ENCODE measurements around the gene MAPK11. TPM values are rescaled to one million over a fixed set of nuclear protein-coding genes. Genes with fewer than 3 reads are reported as not detected.

Gene MAPK11
- total RNA-seq, 1 donor from 2014 or later, result not detected

DNA sequence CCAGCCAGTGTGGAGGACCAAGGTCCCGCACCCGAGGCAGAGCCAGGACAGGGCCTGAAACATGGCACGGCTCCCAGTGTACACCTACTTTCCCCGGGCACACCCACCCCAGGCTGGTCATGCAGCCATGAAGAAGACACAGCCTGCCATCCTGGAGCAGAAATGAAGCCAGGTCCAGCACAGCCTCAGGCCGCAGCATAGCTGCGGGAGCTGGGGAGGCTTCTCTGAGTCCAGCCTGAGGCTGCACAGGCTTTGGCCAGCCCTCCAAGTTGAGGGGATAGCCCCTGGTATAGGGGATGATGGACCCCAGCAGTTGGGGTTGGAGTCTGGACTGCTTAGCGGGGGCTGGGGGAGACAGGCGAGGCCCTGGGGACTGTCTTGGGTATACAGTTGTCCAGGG lies 16.2 kb downstream of the MAPK11 start:
- peaks cover 6% of the 10 kb centered on the region for H3K4me1 ChIP-seq
- no peak overlapping the region for H3K27ac ChIP-seq
- H3K4me1 Mint-ChIP-seq, result peaks cover 4% of the 10 kb centered on the region
- H3K27me3 Mint-ChIP-seq (ENCODE audit: insufficient read depth, low read depth), result peaks cover 6% of the 10 kb centered on the region
- H3K27ac Mint-ChIP-seq, result no peak overlapping the region
- no peak overlapping the region for H3K4me3 ChIP-seq
- no peak overlapping the region for H2AFZ ChIP-seq (replicated peaks)
- no peaks in the 10 kb centered on the region for H3K27me3 ChIP-seq
- no peaks in the 10 kb centered on the region for H3K36me3 Mint-ChIP-seq
- no peak overlapping the region for H3K9ac ChIP-seq
- no peak for DNase-seq (ENCODE audit: low spot score)
- H4K20me1 ChIP-seq (ENCODE audit: low read depth), result peaks cover 47% of the 10 kb centered on the region
- peaks cover 19% of the 10 kb centered on the region for H3F3A ChIP-seq (ENCODE audit: low read depth)
- H3K9me3 Mint-ChIP-seq, result no peaks in the 10 kb centered on the region
- H3K79me2 ChIP-seq (ENCODE audit: low read depth), result no peaks in the 10 kb centered on the region
- H3K4me3 Mint-ChIP-seq, result no peak overlapping the region
- H3K4me2 ChIP-seq, result no peak overlapping the region
- TF ChIP-seq EZH2 (IDR thresholded peaks at IDR 0.05), result no peak
- H3K9me3 ChIP-seq (ENCODE audit: low read depth), result no peaks in the 10 kb centered on the region
- H3K36me3 ChIP-seq, result no peaks in the 10 kb centered on the region

DNA sequence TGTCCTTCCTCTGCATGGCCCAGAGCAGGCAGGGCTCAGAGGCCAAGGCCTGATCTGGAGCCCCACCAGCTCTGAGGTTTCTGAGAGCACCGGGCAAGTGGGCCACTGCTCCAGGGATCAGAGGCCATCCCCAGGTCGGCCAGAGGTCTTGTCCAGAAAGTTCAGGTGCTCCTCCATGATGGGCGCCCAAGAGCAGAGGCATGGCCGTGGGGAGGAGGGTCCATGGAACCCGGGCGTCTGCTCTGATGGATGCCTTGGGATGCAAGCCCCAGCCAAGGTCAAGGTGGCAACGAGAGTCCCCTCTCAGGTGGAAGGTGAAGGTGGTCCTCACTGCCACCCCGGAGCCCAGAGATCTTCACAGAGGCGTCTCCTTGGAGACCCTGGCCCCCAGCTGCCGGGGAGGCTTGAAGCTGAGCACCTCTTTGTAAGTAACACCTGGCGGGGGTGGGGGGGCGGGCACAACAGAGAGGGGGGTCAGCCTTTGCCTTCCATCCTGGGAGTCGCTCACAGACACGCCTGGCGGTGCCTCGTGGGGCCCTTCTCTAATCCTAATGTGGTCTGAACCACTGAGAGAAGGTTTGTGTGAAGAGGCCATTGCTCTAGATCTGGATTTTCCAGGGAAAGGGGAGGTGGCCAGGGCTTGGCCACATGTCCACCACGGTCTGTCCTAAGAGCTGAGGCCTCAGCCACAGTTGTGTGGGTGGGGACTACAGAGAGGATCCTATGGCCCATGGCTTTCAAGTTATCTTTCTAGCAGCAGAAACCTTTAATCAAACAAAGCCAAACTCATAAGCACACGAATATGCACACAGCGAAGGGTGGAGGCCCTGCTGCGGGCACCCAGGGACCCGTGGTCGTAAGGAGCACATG lies 16.9 kb downstream of the MAPK11 start:
- no peaks in the 10 kb centered on the region for H3K9me3 Mint-ChIP-seq
- peaks cover 4% of the 10 kb centered on the region for H3K4me1 Mint-ChIP-seq
- DNase-seq (ENCODE audit: low spot score), result no peak

DNA sequence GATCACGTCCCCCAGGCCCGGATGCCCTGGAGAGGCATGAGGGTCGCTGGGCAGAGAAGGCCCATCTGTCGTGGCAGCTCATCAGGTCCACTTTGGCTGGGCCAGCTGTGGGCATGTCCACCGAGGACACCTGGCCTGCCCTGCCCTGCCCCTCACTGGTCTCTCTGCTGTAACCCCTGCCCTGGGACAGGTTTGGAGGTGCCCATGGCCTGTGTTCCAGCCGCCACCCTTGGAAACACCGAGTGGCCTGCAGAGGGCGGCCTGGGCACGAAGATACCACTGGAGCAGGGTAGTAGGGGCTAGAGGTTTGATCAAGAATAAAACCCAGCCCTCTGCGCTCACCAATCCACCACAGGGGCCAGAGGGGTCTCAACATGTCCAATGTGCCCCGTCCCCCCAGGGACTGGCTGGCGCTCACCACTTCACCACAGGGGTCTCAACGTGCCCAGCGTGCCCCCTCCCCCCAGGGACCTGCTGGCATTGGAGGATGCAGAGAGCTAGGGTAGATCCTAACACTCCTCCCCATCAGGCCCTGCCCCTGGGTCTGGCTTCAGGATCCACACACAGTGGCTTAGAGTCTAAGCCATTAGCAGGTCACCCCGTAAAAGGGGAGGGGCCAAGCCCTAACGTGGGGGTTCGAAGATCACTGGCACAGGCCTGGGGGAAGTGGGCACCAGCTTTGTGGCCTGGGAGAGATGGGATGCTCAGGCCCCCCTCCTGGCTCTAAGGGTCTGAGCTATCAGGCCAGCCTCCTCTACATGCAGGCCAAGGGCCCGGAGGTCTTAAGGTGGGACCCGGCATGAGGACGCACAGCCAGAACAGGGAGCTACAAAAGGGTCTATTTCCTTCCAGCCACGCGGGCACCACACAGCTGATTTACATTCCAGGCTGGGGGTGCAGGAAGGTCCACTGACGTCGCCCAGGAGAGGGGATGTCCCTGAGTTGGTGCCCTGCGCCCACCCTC lies 17.8 kb downstream of the MAPK11 start:
- Histone ChIP-seq H3K4me2 (peak overlapping the region; percentile 83), H3K27ac (no peak overlapping the region), H3K9me3 (ENCODE audit: low read depth) (no peaks in the 10 kb centered on the region), H3K27me3 (no peaks in the 10 kb centered on the region), H3K4me1 (peaks cover 6% of the 10 kb centered on the region), H4K20me1 (ENCODE audit: low read depth) (peaks cover 35% of the 10 kb centered on the region), H3F3A (ENCODE audit: low read depth) (peaks cover 23% of the 10 kb centered on the region), H3K36me3 (no peaks in the 10 kb centered on the region), H3K4me3 (no peak overlapping the region), H3K79me2 (ENCODE audit: low read depth) (no peaks in the 10 kb centered on the region), H2AFZ (replicated peaks) (no peak overlapping the region), H3K9ac (no peak overlapping the region)
- peak overlapping the region; percentile 68 for H3K4me3 Mint-ChIP-seq
- no peak for TF ChIP-seq EZH2phosphoT487 (IDR thresholded peaks at IDR 0.05)
- TF ChIP-seq, protein P1, sequence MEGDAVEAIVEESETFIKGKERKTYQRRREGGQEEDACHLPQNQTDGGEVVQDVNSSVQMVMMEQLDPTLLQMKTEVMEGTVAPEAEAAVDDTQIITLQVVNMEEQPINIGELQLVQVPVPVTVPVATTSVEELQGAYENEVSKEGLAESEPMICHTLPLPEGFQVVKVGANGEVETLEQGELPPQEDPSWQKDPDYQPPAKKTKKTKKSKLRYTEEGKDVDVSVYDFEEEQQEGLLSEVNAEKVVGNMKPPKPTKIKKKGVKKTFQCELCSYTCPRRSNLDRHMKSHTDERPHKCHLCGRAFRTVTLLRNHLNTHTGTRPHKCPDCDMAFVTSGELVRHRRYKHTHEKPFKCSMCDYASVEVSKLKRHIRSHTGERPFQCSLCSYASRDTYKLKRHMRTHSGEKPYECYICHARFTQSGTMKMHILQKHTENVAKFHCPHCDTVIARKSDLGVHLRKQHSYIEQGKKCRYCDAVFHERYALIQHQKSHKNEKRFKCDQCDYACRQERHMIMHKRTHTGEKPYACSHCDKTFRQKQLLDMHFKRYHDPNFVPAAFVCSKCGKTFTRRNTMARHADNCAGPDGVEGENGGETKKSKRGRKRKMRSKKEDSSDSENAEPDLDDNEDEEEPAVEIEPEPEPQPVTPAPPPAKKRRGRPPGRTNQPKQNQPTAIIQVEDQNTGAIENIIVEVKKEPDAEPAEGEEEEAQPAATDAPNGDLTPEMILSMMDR (IDR thresholded peaks at IDR 0.05), result peak; percentile 72
- no peaks in the 10 kb centered on the region for H3K9me3 Mint-ChIP-seq
- no peaks in the 10 kb centered on the region for H3K36me3 Mint-ChIP-seq
- peak; percentile 83 for DNase-seq (ENCODE audit: low spot score)
- no peak overlapping the region for H3K27ac Mint-ChIP-seq
- peaks cover 6% of the 10 kb centered on the region for H3K27me3 Mint-ChIP-seq (ENCODE audit: insufficient read depth, low read depth)
- H3K4me1 Mint-ChIP-seq, result peaks cover 8% of the 10 kb centered on the region

More for the DNA sequence above, 16.9 kb downstream of the MAPK11 start:
- H3K4me3 Mint-ChIP-seq, result no peak overlapping the region
- TF ChIP-seq, protein P1 (IDR thresholded peaks at IDR 0.05), result no peak
- TF ChIP-seq EZH2phosphoT487 (IDR thresholded peaks at IDR 0.05), result no peak
- no peak for TF ChIP-seq EZH2 (IDR thresholded peaks at IDR 0.05)
- Histone ChIP-seq H3K27ac (no peak overlapping the region), H3K9ac (no peak overlapping the region), H4K20me1 (ENCODE audit: low read depth) (peaks cover 41% of the 10 kb centered on the region), H3K36me3 (no peaks in the 10 kb centered on the region), H3K4me3 (no peak overlapping the region), H2AFZ (replicated peaks) (no peak overlapping the region), H3K79me2 (ENCODE audit: low read depth) (no peaks in the 10 kb centered on the region), H3F3A (ENCODE audit: low read depth) (peaks cover 19% of the 10 kb centered on the region), H3K9me3 (ENCODE audit: low read depth) (no peaks in the 10 kb centered on the region), H3K4me2 (no peak overlapping the region), H3K4me1 (peaks cover 6% of the 10 kb centered on the region), H3K27me3 (no peaks in the 10 kb centered on the region)
- H3K27ac Mint-ChIP-seq, result no peak overlapping the region
- no peaks in the 10 kb centered on the region for H3K36me3 Mint-ChIP-seq
- H3K27me3 Mint-ChIP-seq (ENCODE audit: insufficient read depth, low read depth), result peaks cover 6% of the 10 kb centered on the region
